Lung microvascular endothelial cell (primary cell): ENCODE data around the gene TMEM269. TPM values are rescaled to one million over a fixed set of nuclear protein-coding genes. Genes with fewer than 3 reads are reported as not detected.
"Not testable (repeated sequence)": the region's sequence is repeated elsewhere in the genome, so short reads cannot be mapped to it uniquely, and the experiment has no call there.

Experiments
- DNase-seq, 2 donors: peaks; one replicate each; pipeline versions ENCODE4 v3.0.0 to v3.0.0-alpha.2; 2010; ENCODE audit warnings: low read depth in 2 of 2
- total RNA-seq: library from RNA; depleted of rRNA; stranded (reverse); fragments of >200 nt; gene quantifications from 2 replicates; pipeline ENCODE4 v1.2.1, GENCODE V29; 2014

The TMEM269 gene
- total RNA-seq, 1 donor from 2014 or later: not detected

DNA sequence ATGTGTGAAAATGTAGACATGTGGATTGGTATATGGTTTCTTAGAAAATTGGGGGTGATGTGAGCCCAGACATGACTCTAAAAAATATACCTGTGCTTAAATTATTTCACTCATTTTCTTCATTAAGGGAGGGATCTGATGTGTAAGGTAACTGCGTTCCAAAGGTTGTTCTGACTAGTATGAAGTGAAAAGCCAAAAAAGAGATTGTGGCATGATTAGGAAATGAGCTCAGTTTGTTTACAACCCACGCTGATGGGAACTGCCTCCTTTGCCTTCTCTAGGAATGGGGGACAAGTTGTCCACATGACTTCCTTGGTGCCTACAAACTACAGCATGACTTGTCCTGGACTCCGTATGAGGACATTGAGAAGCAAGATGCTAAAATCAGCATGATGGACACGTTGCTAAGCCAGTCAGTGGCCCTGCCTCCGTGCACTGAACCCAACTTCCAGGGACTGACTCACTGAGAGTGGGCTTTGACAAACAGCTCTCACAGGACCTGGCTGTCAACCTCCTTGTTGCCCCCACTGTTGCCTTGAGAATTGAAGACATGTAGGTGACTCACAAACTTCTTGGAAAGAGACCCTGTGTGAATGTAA lies 9.8 kb upstream of the TMEM269 start:
- DNase-seq: peak in 1 of 2 donors; percentile 15

DNA sequence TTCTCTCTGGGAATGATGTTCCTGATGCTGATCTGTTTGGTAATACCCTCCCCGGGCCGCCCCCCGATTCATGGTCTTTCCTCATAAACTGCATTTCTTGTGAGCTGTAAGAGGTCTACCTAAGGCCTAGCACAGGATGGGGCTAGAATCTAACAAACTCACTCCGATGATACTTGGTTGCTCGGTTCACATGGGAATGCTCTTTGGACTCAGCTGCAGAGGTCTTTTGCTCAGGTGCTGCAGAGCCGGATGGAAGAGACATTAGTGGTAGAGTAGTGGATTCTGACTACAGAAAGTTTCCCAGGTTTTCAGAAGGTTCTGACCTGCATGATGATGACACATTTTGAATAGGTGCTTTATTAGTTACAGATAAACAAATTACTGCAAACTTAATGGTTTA lies 8.3 kb upstream of the TMEM269 start:
- no peak for DNase-seq

DNA sequence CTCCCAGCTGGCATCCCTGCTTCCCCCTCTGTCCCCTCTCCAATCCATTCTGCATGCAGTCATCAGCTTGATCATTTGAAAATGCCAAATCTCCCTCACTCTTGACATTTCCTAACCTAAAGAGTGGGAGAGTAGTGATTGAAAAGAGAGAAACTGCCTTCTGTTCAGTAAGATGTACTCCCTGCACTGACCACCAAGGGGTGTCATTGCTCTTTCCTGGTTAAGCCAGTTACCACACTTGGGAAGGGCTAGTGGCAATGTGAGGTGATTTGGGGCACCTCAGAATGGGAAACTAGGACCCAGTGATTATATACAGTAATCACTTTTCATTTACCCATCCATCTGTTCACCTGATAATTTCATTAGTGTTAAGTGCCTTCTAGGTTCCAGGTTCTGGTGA lies 6.9 kb upstream of the TMEM269 start:
- peak; percentile 57 to 70 for DNase-seq

DNA sequence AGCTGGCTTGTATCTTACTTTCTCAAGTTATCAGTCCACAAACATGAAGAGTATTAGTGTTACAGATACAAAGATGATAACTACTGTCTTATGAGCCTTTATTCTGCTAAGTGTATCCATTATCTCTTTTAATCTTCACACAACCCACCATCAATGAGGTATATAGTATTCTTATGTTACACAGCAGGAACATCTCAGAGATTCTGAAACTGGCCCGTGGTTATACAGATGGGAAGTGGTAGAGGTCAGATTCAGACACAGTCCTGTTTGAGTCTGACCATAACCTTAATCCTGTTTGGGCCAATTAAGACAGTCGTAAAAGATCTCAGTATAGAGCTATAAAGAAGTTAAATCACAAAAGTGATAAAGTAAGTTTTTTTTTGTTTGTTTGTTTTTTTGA lies 5.1 kb upstream of the TMEM269 start:
- no peak for DNase-seq

DNA sequence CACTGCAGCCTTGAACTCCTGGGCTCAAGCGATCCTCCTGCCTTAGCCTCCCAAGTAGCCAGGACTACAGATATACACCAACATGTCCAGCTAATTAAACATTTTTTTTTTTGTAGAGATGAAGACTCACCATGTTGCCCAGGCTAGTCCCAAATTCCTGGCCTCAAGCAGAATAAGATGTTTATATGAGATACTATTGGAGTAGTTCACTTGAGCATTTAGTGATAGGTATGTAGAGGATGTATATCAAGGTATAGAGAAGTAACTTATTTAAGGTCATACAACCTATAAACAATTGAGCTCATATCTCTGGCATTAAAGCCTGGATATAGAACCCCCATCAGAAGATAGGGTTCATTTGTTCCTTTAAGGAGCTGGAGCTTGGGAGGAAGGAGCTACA lies 4.6 kb upstream of the TMEM269 start:
- no peak for DNase-seq

DNA sequence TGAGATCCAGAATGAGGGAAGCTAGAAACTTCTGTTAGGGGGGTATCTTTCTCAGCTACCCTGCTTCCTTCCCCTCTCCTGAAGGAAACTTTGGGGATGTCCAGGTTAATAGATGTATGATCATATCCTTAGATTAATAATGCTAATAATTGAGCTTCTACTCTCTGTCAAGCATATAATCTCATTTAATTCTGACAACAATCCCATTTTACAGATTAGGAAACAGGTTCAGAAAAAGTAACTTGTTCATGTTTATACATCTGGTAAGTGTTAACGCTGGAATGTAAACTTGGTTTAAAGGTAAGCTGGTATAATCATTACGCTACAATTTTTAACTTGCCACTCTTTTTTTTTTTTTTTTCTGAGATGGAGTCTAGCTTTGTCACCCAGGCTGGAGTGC lies 1.7 kb upstream of the TMEM269 start:
- no peak for DNase-seq

DNA sequence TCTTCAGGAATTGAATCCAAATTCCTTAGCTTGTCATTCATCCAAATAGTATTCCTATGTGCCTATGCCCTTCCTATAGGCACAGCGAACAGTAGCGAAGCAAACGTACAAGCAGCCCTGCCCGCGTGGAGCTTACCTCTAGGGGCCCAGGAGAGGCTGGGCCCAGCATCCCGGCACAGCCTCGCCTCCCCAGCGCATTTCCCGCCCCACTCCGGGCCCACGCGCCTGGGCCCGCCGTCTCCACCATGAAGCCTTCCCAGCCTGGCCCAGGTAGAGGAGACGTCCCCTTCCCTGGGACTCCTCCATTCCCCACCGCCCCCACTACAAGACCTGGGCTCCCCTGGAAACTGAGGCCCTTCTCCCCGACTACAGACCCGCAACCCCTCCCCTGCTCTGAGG lies 245 bp upstream of the TMEM269 start:
- no peak for DNase-seq

DNA sequence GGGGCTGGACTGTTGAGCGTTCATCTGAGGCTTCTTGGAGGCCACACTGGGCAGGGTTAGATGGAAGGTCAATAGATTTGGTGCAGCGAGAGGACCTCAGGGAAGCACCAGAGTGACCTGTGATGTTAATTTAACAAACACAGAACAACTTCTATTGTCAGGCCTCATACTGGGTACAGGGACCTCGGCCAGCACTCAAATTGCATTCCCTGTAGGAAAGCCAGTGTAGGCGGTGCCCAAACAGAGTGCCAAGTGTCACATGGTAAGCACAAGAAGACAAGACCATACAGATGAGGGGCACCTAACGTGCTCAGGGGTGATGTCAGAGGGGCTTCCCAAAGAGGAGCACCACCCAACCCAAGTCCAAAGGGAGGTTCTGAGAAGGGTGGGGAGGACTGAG lies 1.3 kb downstream of the TMEM269 start:
- DNase-seq: no peak

DNA sequence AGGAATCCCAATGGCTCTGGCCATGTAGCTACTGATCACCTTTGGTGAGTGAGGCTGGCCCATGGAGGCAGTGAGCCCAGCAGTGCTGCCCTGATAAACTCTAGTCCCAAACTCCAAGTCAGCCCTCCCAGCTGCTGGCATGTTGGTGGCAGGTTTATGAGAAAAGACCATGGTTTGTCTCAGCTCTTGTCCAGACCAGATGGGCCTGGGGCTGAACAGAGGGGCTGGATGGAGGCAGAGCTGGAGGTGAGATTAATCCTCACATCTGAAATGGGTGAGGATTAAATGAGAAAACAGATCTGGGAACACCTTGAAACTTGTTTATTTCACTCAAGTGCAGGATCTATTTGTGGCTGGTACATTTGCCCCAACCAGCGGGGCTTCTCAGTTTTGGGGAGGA lies 3.2 kb downstream of the TMEM269 start:
- no peak for DNase-seq

DNA sequence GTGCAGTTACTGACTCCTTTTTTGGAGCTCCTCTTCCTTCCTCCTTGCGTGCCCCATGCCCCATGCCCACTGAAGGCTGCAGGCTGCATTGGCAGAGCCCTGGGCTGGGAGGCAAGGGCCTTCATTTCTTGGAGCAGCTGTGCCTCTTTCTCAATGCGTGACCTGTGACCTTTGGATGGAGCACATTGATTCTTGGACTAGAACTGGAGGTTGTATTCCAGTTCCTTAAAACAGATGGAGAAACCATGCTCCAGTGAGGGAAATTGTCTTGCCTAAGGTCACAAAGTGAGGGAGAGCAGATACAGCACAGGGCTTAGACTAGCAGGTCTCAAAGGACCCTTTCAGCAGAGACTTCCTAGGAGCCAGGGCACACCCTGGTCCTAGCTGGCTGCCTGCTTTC lies 9.0 kb downstream of the TMEM269 start:
- DNase-seq: no peak

DNA sequence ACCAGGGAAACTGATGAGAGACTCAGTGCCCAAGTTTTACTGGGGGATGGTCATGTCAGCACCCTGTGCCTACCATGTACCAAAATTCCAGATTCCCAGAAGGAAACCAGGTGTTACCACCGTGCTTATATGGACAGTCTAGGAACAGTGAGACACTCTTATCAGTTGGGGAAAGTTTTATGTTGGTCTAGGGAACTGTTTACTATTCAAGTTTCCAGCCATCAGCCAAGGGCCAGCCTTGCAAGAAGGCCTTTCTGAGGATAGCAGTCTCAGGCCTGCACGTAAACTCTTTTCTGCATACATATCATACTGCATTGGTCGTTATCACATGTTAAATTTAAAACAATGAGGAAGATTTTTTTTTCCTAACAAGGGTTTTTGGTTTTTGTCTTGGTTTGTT lies 12.6 kb downstream of the TMEM269 start:
- no peak for DNase-seq

DNA sequence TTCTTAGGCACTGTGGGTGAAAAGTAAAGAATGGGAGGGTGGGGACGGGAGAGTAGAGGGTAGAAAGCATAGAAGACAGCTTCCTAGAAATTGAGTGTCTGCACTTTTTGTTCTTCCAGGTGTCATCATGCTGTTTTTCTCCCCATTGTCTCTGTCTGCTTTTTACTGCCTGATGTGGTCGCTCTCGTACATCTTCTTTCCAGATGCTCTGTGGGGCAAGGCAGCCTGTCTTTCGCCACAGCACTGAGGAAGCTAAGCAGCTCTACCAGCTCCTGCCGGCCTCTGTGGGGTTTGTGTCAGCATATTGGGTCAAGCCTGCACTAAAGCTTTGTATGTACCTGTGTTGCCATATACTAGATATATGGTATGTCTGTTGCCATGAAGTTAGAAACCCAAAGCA lies 13.2 kb downstream of the TMEM269 start:
- DNase-seq: no peak

DNA sequence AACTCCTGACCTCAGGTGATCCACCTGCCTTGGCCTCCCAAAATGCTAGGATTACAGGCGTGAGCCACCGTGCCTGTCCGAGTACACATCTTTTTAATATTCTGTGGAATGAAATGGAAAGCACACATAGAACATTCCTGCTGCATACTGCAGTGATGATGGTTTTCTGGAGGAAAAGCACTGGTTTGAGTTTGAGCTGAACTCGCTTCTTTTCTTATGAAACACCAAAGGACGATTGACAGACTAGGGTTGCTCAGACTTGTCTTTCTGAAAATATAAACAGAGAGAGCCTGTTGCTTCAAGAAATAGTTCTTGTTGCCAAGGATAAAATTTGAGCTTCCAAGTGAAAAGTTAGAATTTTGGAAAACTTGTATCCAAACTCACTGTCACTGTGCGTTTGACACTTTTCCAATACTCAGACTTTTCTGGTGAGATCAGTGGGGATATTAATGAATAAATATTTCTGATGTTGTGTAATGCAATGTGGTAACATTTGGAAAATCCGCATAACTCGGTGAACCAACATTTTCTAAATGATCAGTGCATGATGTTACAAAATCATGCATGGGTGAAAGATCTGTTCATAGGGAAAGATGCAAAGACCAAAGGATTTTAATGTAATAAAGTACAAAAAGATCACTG lies 17.2 kb downstream of the TMEM269 start:
- DNase-seq: no peak

DNA sequence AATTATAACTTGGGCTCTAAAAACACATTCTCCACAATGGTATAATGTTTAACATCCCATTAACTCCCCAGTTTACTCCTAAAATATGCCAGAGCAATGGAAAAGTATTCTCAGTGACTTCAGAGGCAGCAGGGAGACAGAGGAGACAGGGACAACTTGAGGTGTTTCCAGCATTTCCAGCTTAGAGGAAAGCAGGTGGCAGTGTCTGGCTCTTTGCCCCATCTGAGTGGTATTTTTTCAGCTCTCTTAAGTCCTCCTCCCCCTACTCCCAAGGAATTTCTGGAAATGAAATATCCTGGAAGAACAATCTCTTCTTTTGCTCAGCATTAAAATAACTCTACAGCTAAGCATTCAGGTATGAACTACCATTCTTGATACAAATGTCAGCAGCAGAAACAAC lies 21.4 kb downstream of the TMEM269 start:
- no peak for DNase-seq

DNA sequence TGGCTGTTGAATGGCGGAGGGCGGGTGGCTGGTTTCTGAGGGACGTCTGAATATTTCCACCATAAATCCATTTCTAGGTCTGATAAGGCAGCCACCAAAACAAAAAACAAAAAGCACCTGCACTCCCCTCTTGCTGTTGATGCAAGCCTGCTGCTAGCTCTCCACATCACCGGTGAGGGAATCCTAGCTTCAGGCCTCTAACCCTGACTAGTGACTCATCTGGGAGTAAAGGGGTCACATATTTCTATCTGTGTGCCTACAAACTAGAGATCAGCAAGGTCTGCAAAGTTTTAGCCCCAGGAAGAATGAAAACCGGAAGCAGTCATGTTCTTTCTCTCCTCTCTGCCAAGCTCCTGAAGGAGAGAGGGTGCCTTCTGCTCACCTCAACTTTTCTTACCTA lies 21.8 kb downstream of the TMEM269 start:
- no peak for DNase-seq

DNA sequence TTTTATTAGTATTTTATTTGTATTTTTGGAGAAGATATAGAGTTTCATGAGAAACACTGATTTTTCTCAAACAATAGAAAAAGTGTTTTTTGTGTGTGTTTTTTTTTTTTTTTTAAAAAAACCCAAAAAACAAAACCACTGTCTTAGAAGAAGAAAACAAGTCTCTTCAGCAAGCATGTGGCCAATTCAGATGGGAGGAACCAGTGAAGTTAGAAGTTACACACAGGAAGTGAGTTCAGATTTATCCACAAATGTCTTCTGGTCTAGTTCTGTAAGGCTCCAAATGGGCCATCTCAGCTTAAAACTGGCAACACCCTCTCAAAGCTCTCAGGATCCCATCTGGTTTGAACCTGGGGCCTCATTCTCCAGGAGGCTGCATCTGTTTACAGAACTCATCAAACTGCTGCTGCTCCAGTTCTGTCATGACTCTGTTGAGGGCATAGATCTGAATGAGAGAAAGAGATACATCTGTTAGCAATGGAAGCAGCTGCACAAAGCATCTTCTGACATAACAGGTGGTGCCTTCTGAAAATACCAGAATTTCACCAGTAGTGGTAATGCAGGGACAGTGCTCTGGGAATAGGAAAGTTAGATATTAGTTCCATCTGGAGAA lies 22.4 kb downstream of the TMEM269 start:
- no peak for DNase-seq

DNA sequence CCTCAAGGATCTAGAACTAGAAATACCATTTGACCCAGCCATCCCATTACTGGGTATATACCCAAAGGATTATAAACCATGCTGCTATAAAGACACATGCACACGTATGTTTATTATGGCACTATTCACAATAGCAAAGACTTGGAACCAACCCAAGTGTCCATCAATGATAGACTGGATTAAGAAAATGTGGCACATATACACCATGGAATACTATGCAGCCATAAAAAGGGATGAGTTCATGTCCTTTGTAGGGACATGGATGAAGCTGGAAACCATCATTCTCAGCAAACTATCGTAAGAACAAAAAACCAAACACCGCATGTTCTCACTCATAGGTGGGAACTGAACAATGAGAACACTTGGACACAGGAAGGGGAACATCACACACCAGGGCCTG lies 30.0 kb downstream of the TMEM269 start:
- DNase-seq: not testable (repeated sequence)

DNA sequence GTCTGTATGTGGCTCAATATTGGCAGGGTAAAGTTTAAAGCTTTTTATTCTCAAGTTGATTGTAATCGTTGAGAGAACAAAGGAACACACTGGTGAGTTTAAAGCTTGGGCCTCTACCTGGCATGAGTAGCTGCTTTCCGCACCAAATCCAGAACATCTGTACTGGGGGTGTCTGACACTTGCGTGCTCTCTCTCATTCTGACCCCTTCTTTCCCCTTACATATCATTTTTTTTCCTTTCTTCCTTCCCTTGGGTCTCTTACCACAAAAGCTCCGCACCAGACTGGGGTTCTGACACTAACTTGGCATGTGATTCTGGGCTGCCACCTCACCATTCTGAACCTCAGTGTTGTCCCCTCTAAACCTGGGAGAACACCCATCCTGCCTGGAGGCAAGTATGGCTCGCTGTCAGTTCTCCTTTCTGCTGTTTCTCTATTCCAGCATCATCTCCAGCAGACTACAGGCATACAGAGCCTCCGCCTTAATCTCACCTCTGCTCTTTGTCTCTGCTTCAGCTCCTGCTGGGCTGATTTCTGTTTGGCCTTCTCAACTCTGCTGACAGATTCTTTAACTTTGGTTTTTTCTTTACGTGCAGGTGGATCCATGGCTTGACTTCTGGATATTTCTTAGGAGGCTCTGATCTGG lies 31.3 kb downstream of the TMEM269 start:
- DNase-seq: peak; percentile 11 to 22

DNA sequence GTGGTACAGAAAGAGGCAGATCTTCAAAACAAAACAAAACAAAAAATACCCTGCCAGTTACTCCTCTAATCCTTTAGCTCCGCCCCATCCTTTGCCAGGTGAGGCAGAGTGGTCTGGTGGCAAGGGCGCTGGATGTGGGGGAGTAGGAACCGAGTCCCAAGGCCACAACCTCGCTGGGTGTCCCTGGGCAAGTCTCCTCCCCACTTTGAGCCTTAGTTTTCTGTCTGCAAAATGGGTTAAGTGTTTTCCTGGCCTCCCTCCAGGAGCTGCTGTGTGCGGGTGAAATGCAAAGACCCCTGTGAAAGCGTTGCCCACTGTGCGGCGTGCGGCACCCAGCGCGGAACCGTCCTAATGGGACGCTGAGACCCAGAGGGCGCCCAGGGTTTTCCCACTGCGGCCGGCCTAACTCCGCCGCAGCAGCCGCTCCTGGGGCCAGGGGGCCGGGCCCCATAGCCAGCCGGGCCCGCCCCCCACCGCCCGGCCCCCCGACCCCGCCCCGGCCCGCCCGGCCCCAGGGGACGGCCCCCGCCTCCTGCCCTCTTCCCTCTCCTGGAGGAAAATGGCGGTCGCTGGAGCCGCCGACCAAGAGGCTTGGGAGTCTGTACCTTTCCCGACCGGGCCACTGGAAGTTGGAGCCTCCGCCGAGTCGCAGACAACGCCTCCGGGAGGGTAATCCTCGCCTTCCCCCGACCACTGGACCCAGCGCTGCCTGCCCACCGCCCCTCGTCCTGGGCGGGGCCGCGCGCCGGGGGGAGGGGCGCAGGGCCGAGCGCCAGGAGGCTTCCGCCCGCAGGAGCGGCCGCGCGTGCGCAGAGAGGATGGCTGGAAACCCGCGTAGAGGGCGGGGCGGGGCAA lies 32.0 kb downstream of the TMEM269 start, which contains the start of the genes ERMAP and SVBP:
ERMAP (plus strand) TSS at position 538 of the 855 bp plus-strand sequence. CDS start 13,327 bp downstream, outside the sequence.
SVBP (minus strand) TSS at position 813 of the 855 bp plus-strand sequence. CDS start 853 bp downstream, outside the sequence.
- peak; percentile 89 to 93 for DNase-seq

DNA sequence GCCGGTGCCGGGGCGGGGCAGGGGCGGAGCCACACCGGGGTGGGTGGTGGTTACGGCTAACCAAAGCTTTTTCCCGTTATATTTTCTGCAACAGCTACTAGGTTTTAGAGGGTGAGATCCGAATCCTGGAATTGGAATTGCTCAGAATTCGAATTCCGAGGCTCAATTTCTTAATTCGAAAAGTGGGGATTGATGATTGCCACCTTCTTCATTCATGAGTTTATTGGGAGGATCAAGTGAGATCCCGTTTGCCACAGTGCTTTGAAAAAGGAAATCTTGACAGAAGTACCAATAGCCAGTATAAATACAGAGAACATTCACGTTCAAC lies 32.6 kb downstream of the TMEM269 start:
- no peak for DNase-seq

DNA sequence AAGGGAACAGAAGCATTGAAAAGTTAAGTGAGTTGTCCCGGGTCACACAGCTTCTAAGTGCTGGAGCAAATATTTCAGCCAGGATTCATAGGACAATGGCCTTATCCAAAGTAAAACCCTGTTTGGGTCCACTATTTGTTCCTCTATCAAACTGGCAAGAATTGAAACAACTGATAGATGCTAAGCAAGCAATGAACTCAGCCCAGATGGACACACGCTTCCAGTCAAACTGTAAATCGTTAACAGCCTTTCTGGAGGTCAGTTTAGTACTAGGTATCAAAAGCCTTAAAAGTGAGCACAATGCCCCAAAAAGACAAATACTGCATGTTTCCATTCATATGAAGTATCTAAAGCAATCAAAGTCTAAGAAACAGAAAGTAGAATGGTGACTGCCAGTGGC lies 33.2 kb downstream of the TMEM269 start:
- no peak for DNase-seq

DNA sequence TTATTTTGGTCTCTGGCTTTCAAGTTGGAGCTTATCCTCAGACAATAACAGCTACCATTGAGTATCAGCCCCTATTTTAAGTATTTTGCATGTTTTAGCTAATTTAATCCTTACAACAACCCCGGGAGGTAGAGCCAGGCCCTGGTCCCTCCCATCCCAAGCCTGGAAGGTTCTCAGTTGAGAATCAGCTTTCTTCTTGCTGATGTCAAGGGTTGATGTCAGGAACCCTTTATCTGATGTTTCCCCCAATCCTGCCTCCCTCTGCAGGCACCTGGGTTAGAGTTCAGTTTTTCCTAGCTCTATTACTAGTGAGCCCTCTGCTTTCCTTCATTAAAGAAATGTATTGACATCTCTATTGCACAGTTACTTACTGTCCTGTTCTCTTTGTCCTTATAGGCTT lies 36.0 kb downstream of the TMEM269 start:
- no peak for DNase-seq
